ENCODE measurements around the gene PTPRN.

Gene PTPRN

GRCh38 chr2:219353129-219353528 lies 43.9 kb upstream of the PTPRN start:
- Histone ChIP-seq H3K36me3 (ENCODE audit: insufficient read depth) (no peaks in the 10 kb centered on the region), H4K20me1 (ENCODE audit: insufficient read depth) (no peaks in the 10 kb centered on the region), H3K79me2 (ENCODE audit: insufficient read depth, low read depth) (no peaks in the 10 kb centered on the region), H3K4me1 (ENCODE audit: low read depth, poor library complexity, severe bottlenecking) (no peaks in the 10 kb centered on the region), H2AFZ (ENCODE audit: low read depth) (no peak overlapping the region), H3K9ac (no peak overlapping the region), H3K27ac (no peak overlapping the region), H3K4me3 (IDR thresholded peaks at IDR 0.05; ENCODE audit: insufficient read depth, low read depth, low read length) (no peak overlapping the region), H3K4me2 (no peak overlapping the region), H3K27me3 (ENCODE audit: insufficient read depth, low read depth) (no peaks in the 10 kb centered on the region)
- TF ChIP-seq, protein P1, sequence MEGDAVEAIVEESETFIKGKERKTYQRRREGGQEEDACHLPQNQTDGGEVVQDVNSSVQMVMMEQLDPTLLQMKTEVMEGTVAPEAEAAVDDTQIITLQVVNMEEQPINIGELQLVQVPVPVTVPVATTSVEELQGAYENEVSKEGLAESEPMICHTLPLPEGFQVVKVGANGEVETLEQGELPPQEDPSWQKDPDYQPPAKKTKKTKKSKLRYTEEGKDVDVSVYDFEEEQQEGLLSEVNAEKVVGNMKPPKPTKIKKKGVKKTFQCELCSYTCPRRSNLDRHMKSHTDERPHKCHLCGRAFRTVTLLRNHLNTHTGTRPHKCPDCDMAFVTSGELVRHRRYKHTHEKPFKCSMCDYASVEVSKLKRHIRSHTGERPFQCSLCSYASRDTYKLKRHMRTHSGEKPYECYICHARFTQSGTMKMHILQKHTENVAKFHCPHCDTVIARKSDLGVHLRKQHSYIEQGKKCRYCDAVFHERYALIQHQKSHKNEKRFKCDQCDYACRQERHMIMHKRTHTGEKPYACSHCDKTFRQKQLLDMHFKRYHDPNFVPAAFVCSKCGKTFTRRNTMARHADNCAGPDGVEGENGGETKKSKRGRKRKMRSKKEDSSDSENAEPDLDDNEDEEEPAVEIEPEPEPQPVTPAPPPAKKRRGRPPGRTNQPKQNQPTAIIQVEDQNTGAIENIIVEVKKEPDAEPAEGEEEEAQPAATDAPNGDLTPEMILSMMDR (conservative IDR thresholded peaks at IDR 0.05; ENCODE audit: low read depth, low read length) = no peak

GRCh38 chr2:219352448-219353023 lies 43.3 kb upstream of the PTPRN start:
- H3K79me2 ChIP-seq (ENCODE audit: insufficient read depth, low read depth) = no peaks in the 10 kb centered on the region
- no peaks in the 10 kb centered on the region for H3K4me1 ChIP-seq (ENCODE audit: low read depth, poor library complexity, severe bottlenecking)
- H3K27me3 ChIP-seq (ENCODE audit: insufficient read depth, low read depth) = no peaks in the 10 kb centered on the region
- H3K4me2 ChIP-seq = no peak overlapping the region
- no peak overlapping the region for H3K4me3 ChIP-seq (IDR thresholded peaks at IDR 0.05; ENCODE audit: insufficient read depth, low read depth, low read length)
- H3K27ac ChIP-seq = no peak overlapping the region
- no peaks in the 10 kb centered on the region for H3K36me3 ChIP-seq (ENCODE audit: insufficient read depth)
- no peak overlapping the region for H2AFZ ChIP-seq (ENCODE audit: low read depth)
- TF ChIP-seq, protein P1 (conservative IDR thresholded peaks at IDR 0.05; ENCODE audit: low read depth, low read length) = peak; percentile 76
- no peak overlapping the region for H3K9ac ChIP-seq
- no peaks in the 10 kb centered on the region for H4K20me1 ChIP-seq (ENCODE audit: insufficient read depth)

- TF ChIP-seq, protein P1 (conservative IDR thresholded peaks at IDR 0.05; ENCODE audit: low read depth, low read length) = no peak
- no peak overlapping the region for H3K27ac ChIP-seq
- H4K20me1 ChIP-seq (ENCODE audit: insufficient read depth) = no peaks in the 10 kb centered on the region
- H3K27me3 ChIP-seq (ENCODE audit: insufficient read depth, low read depth) = no peaks in the 10 kb centered on the region
- H3K4me3 ChIP-seq (IDR thresholded peaks at IDR 0.05; ENCODE audit: insufficient read depth, low read depth, low read length) = no peak overlapping the region
- no peak overlapping the region for H3K4me2 ChIP-seq
- no peak overlapping the region for H2AFZ ChIP-seq (ENCODE audit: low read depth)
- H3K4me1 ChIP-seq (ENCODE audit: low read depth, poor library complexity, severe bottlenecking) = no peaks in the 10 kb centered on the region
- no peaks in the 10 kb centered on the region for H3K79me2 ChIP-seq (ENCODE audit: insufficient read depth, low read depth)
- no peak overlapping the region for H3K9ac ChIP-seq
- no peaks in the 10 kb centered on the region for H3K36me3 ChIP-seq (ENCODE audit: insufficient read depth)
These were observed 41.6 kb upstream of the PTPRN start for GRCh38 chr2:219350710-219351221.

GRCh38 chr2:219350215-219350614 lies 41.0 kb upstream of the PTPRN start:
- no peak overlapping the region for H3K9ac ChIP-seq
- TF ChIP-seq, protein P1 (conservative IDR thresholded peaks at IDR 0.05; ENCODE audit: low read depth, low read length) = no peak
- no peaks in the 10 kb centered on the region for H4K20me1 ChIP-seq (ENCODE audit: insufficient read depth)
- H3K27me3 ChIP-seq (ENCODE audit: insufficient read depth, low read depth) = no peaks in the 10 kb centered on the region
- H3K27ac ChIP-seq = no peak overlapping the region
- no peak overlapping the region for H3K4me2 ChIP-seq
- no peaks in the 10 kb centered on the region for H3K36me3 ChIP-seq (ENCODE audit: insufficient read depth)
- H2AFZ ChIP-seq (ENCODE audit: low read depth) = no peak overlapping the region
- H3K4me1 ChIP-seq (ENCODE audit: low read depth, poor library complexity, severe bottlenecking) = no peaks in the 10 kb centered on the region
- H3K4me3 ChIP-seq (IDR thresholded peaks at IDR 0.05; ENCODE audit: insufficient read depth, low read depth, low read length) = no peak overlapping the region
- no peaks in the 10 kb centered on the region for H3K79me2 ChIP-seq (ENCODE audit: insufficient read depth, low read depth)

All from KMS-11 (cell line).